Activated CD4-positive, alpha-beta T cell treated with anti-CD3 and anti-CD28 coated beads for 48 hours (primary cell): ENCODE data around the gene PCSK6.

ENCODE experiments used
- DNase-seq: peaks from one replicate; pipeline ENCODE4 v3.0.0-alpha.2; 2020

Gene PCSK6

DNA sequence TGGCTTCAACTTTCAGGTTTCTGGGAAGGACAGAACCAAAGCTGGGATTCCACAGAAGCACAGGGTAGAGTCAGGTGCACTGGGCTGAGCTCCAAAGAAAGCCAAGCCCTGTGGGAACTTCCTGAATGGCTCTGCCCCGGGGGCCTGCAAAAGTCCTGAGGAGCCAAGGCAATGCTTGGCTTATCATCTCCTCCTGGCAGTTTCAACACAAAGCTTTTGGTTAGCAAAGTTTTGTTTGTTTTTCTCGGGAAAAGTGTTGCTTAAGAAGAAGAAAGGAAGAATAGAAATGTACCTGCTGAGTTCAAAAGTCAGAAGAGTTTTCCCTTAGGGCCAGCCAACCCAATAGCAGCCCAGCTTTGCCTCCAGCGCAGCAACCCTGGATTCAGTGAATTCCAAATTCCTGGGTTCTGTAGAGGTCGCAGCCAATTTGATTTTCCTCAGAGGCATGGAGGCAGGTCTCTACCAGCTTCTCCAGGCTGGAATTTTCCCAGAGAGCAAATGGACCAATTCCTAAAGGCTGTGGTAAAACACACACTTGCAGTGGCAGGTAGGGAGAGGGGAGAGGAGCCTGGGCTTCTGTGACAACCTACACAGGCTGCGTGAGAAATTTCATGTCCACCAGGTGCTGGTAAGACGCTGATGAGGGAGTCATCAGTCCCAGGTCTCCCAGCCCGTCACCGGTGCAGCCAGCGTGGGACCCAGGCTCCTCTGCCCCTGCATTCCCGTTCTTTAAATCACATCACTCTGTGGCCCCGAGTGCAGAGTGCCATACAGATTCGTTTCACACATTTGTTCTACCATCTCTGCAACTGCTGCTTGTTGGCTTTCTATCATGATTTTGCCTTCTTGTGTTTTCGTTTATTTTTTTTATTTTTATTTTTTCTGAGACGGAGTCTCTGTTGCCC, 140.2 kb downstream of the PCSK6 start:
- DNase-seq, result no peak

DNA sequence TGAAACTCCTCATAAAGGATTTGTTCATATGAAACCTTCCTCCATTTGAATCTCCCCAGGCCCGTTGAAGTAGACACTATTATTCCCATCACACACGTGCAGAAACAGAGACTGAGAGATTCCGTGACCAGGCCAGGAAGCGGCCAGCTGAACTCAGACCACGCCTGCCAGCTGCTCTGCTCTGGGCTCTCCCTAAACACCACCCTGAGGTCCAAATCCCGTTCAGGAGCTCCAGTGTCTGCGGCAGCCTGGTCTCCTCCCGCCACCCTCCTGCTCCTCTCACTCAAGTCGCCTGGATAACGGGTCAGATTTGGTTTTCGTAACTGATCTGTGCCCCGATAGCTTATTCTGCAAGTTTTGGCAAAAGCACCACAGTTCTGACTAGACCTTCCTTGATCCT, 140.9 kb downstream of the PCSK6 start:
- no peak for DNase-seq

DNA sequence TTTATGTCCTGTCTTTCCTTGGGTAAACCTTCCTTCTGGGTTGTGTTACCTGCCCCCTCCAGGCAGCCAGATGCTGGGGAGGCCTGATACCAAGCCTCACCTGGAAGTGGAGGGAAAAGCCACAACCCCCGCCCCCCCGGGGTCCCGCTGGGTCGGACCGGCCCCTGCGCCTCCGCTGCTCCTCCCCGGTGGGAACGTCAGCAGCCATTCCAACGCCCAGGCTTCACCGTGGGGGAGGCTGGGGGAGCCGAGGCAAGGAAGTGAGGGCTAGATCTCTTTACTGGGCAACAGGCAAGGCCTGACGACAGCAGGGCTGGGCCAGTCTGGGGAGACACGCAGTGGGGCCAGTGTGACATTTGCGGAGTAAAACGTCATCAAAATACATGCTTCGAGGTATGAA, 141.5 kb downstream of the PCSK6 start:
- DNase-seq, result no peak

DNA sequence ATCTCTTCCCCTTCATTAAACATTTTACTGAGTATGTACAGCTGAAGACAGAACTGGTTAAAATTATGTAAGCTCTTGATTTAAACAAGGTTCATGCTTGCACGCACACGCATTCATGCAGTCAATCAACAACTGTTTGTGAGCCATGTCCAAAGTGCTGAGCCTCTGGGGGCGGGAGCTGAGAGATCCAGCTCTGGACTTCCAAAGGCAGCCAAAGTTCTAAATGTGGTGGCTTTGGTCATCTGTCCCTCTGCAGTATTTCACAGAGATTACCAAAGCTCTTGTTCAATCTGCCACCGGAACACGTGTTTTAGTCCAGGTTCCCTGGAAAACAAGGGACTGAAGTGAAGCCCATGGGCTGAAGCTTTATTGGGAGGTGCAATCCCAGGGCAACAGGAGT, 142.1 kb downstream of the PCSK6 start:
- no peak for DNase-seq

DNA sequence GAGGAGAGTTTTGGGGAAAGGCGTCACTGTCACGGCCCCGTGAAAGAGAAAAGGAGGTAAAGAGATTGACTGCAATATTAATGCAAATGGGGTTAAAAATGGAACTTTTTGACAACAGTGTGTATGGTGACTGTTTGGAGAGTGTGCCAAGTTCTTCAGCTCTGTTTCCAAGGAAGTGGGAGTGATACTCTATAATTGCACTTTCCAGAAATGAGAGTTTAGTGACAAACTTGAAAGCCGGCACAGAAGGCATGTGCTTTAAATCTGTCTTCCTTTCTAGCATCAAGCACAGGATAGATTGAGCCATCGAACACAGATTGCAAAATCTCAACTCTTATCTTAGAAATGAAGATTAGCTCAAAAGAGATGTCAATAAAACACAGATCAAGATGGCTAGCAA, 142.6 kb downstream of the PCSK6 start:
- no peak for DNase-seq

DNA sequence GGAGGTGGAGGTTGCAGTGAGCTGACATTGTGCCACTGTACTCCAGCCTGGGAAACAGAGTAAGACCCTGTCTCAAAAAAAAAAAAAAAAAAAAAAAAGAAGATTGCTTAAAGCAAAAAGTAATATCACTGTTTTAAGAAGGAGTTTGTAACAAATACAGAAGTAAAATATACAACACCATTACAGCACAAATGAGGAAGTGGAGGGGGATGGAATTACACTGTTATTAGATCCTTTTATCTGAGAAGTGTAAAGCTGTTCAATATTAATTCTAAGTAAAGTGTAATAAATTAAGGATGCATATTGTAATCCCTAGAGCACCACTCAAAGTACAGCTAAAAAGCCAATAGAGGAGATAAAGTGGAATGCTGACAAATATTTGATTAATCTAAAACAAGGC, 147.5 kb downstream of the PCSK6 start:
- DNase-seq, result no peak

DNA sequence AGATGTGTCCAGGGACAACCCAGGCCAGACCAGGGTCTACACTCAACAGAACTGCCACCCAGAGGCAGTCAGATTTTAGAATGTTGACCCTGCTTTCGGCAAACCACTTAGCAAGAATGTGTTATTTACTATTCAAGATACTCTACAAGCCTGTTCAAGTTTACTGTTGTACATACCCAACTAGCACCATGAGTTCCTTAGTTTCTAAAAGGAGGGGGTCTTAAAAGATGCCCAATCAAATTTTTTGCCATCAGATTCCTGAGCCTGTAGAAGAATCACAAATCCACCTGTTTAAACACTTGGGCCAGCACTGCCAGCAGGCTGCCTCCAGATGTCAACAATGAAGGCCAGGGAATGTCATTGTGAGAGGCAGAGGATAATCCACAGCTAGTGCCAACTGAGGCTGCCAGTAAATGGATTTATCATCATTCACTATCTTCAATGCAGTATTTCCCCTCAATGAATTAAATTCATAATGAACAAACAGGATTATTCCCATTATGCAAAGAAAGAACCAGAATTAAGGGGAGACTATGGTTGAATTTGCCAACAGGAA, 150.9 kb downstream of the PCSK6 start:
- DNase-seq, result no peak

DNA sequence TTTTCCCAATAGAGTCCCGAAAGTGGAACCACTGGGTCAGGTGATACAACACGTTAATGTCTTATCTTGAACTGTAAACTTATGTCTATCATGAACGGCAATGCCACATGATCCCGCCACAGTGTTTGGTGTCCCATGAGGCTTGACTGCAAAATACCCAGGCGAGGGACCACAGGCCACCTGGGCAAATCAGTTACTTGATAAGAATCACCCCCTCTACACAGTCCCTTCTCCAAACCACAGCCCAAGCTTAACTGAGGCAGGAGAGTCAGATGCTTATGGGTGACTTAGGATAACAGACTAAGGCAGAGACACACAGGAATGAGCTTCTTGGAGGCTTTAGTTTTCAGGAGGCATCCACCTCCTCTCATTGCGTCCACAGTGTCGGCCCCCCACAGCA, 151.5 kb downstream of the PCSK6 start:
- no peak for DNase-seq

DNA sequence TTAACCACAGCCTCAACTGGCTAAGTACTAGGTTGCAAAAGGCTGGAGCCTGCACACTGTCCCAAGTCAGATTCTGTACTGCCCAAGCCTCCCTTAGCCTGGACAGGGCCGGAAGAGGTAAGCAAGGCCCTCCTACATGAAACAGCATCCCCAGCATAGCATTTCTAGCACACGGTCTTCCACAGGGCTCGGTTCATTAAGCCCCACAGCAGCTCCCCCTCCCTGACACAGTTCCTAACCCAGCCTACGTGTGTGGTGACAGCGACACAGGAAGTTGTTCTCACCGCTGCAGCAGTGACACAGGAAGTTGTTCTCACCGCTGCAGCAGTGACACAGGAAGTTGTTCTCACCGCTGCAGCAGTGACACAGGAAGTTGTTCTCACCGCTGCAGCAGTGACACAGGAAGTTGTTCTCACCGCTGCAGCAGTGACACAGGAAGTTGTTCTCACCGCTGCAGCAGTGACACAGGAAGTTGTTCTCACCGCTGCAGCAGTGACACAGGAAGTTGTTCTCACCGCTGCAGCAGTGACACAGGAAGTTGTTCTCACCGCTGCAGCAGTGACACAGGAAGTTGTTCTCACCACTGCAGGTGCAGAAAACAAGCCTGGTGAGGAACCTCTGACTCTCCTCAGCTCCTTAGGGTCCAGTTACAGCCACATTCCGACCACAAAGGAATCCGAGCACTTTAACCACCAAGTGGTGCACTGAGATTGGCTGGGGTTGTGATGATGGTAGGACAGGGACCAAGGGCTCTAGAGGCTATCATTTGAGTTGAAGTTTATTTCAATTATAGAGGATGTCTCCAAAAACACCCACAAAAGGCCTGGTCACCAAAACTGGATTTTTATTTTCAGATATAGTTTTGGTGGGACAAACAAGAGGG, 155.4 kb downstream of the PCSK6 start:
- peak; percentile 67 for DNase-seq

DNA sequence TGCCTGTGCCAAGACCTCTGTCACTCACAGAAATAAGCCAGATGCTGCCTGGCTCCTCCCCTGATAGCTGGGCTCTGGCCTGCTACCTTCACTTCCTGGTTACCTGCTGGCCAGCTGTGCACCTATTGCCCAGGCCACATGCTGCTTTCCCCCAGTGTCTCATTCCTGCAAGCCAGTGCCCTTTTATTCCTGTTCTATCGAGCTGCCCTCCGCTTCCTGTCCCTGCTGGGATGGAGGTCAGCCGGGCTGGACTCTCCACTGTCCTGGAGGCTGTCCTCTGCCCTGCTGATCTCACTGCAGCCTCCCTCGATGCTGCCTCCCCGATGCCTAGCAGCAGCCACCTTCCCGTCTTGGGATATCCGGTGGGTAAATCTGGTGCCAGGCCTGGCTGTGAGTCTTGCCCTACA, 157.4 kb downstream of the PCSK6 start:
- no peak for DNase-seq

DNA sequence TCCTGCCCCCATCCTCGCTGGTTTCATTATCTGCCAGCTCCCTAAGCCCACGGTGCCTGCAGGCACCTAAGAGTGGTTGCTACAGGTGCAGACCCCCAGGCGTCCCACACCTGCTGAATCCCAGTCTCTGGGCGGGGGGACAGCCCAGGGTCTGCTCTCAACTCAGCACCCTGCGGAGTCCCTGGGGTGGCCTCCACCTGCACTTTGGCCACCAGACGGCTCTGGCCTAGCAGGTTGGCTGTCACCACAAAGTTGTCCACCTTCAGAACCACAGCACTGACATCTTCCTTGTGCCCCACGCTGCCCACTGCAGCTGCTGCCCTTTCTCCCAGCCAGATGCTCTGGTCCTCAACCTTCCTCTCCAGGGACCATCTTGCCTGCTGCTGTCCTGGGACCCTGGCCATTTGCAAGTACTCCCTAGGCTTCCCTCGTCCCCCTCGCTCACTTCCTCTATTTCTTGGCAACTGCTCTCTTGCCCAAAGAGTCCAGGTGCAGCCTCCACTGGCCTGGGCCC, 159.6 kb downstream of the PCSK6 start:
- no peak for DNase-seq

DNA sequence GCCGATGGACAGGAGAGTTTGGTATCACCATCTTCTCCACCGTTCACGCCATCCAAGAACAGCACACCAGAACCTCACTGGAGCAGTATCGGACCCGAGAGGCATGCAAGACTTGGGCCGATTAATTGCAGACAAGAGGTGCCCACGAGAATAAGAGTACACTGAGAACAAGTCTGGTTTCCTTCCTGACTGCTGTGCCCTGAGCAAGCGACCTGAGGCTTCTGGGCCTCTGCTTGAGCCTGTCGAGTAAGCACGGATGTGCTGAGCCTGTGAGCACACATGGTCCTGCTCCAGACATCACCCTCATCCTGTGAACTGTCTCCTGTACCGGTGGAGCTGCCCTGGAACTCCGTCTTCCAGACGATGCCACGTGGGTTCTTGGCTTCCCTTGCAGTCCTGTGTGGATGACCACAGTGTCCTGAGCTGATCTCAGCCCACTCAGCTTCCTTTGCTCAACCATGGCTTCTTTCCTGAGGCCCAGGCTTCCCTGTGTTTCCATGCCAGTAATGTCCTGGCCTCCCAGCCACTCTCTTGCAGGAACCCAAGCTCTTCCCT, 160.1 kb downstream of the PCSK6 start:
- no peak for DNase-seq

DNA sequence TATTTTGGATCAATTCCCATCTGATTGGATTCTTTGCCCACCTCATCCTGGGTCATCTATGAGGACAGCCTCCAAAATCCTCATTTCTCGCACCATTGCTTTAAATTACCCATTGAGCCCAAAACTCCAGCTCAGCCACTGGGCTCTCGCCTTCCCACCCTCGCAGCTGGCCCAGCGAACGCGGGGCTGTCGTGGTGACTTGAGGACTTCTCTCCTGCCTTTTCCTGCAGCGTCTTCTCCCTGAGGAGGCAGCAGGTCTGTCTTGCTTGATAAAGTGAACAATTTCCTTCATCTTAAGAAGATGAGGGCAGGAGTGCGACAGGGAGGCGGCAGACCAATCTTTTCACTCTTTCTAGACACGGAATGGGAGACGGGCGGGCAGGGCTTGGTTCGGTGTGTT, 161.5 kb downstream of the PCSK6 start:
- no peak for DNase-seq

DNA sequence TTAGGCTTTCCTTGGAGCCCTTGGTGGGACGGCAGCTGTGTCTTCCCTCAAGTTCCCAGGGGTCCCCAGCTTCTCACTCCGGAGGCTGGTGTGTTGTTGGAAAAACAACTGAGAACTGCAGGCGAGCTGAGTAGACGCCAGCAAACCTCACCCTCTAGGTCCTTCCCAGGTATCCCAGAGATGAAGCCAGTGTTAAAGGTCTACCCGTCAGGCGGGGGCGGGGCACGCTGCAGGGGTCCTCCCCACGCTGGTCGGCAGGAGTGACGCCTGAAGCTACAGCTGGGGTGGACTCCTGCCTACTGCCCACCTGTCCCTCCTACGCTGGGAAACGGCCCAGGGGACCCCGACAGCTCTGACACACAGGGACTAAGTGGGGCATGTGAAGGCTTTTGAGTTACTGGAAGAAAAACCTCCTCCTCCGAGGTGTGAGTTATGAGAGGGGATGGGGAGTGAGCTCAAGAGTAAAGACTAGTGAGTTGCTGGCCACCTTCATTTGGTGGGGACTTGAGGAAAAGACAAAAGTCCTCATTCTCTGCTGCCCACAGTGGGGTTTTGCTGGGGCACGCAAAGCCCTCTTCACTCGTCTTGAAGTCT, 162.3 kb downstream of the PCSK6 start:
- no peak for DNase-seq

DNA sequence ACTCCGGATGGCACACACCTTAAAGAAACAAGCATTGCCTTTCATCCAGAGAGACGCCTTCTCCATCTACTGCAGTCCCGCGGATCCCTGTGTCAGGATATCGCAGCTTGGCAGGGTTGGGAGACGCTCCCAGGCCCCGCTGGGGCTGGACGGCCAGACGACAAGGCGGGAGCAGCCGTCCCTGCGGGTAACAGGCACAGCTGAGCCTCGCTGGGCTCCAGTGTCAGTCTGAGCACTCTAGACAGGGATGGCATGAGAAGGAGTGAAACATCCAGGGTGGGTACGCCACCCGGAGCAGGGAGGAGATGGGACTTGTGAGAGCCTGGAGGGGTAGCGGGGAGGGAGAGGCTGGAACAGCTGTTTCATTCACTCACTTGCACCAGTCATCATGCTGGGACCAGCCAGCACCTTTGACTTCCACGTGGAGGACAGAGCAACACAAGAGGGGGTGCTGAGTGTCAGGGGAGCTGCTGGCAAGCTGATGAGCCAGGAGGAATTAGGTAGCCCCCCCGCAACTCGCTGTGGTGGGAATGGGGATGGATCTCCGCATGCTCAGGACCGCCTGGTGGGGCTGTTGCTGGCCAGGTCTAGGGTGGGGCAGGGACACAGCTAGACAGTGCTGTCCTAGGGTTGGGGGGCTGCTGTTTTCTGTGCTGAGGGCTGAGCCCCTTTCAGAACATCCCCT, 162.9 kb downstream of the PCSK6 start:
- DNase-seq, result no peak

DNA sequence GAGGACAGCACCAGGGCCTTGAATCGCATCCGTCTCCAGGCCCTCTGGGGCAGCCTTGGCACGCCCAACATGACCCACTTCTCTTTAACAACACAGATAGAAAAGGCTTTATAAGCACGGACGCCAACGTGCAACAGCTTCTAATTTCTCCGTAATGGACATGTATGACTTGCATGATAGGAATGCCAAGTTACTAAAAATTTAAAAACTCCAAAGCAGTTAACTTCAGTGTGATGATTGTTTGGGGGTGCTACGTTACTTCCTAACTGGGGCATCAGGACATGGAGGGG, 163.5 kb downstream of the PCSK6 start:
- no peak for DNase-seq

DNA sequence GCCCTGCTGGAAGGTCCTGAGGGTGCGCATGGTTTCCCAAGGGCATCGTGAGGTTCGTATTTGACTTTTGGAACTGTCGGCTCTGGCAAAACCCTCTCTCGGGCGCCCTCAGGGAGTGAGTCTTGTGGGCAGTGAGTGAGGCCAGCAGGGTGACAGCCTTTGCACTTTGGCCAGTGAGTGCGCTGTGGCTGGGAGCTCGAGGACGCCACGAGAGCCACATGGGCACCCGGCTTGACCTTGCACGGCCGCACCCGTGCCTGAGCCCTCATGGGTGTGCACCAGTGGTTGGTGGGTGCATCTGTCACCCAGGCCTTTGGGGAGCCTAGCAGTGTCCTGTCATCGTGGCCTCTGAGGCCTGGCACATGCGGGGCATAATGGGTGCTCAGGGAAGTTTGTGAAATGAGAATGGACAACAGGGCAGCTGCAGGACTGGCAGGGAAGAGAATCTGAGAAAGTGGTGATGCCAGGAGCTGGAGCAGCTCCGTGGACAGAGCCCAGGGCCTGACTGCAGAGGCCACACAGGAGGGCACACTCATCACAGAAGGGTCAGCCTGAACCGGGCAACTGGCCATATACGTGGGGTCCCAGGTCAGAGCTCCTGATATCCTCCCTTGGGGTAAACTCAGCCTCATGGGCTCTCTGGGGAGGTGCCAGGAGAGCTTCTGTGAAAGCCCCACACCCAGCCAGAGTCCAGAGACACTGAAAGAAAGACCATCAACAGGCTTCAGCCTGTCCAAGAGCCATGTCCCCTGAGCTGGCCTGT, 164.1 kb downstream of the PCSK6 start:
- DNase-seq, result no peak

DNA sequence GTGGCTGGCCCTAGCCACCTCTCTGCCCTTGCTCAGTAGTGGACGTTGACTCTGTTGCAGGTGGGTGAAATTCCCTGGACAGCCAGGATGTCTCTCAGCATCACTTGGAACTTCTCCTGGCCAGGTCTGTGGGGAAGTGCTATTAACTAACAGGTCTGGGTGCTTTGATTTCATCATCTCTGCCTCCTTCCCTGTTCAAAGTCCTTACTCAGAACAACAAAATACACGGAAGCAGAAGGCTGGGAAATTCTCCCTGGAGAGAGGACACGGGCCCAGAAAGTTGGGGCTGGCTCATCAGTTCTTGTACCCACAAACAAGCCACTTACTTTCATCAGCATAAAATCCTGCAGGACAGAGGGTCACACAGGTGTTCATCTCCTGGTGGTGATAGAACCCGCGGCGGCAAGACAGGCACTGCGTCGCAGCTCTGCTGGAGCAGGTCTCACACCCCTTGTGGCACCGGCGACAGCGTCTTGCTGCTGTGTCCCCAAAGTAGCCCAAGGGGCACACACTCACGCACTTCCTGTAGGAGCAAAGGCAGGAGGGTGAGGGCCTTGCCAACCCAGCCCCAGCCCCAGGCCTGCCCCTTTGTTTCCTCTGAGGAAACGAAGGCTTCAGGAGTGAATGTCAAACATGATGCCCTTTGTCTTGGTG, 164.9 kb downstream of the PCSK6 start:
- no peak for DNase-seq

DNA sequence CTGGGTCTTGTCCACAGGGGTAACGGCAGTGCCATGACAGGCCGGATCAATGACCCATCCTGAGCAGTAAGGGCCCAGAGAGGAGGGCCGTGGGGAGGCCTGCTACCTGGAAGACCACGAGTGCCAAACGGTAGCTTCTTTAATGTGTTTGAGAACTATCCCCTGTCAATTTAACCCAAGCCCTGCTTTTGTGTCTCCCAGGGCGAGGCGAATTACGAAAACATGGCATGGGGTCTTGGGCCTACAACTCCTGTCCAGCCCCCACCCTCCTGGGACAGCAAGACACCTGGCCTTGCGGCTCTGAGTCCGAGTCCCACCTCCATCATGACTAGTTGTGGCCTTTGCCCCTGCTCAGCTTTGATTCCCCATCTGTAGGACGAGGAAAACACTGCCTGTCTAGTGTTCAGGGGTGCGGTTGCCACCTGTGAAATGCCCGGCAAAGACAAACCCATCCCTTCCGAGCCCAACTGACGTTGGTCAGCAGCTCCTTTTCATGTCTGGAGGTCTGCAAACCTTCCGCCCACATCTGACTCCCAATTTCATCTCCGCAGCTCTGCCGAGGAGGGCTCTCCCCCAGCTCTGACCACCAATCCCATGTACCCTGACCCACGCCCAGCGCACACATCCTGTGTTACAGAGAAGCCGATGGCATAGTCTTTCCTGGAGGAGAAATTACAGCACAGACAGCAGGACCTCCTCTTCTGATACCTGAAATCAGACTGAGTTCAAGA, 165.5 kb downstream of the PCSK6 start:
- DNase-seq, result no peak

DNA sequence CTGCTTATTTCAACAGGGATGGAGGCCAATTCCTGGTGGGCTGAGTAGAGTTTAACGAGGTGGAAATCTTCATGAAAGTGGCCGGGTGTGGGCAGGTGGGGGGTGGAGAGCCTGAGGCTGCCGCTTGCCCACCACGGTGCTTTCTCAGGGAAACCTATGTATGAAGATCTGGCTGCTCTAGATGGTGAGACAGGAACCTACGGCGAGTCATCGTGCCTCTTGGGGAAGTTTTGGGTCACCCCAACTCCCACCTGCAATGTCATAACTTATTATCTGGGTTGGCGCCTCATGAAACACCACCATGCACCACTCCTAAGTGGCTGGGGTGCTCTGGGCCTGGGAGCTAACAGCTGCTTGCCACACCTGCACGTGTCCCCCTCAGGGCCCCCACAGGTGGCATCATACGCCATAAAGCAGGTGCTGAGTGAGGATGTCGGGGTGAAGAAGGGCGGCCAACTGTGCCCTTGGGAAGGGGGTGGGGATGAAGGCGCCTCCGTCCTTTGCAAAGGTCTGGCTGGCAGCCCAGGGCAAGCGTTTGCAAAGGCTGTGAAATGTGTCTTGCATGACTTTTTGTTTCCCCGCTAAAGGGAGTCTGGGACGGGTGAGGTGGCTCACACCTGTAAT, 166.5 kb downstream of the PCSK6 start:
- peak; percentile 26 for DNase-seq
